HG02642 (cell line): ENCODE measurements around the gene PNLDC1.
"Not testable (repeated sequence)": the region's sequence is repeated elsewhere in the genome, so short reads cannot be mapped to it uniquely, and the experiment has no call there.

Experiments
- ATAC-seq: cut with Tn5 transposase; IDR thresholded peaks from one replicate; pipeline ENCODE4 v1.9.1; 2021; ENCODE audit warnings: mild to moderate bottlenecking; ENCODE audit not compliant: unreplicated experiment, poor library complexity

Gene PNLDC1

GRCh38 chr6:159842035-159842434 lies 42.0 kb downstream of the PNLDC1 start:
- no peak for ATAC-seq

GRCh38 chr6:159844737-159845645 lies 44.9 kb downstream of the PNLDC1 start:
- ATAC-seq = no peak

GRCh38 chr6:159848552-159848951 lies 48.5 kb downstream of the PNLDC1 start:
- ATAC-seq = not testable (repeated sequence)

GRCh38 chr6:159849851-159850250 lies 49.8 kb downstream of the PNLDC1 start:
- ATAC-seq = not testable (repeated sequence)

GRCh38 chr6:159852877-159853276 lies 52.8 kb downstream of the PNLDC1 start:
- no peak for ATAC-seq

GRCh38 chr6:159853754-159854153 lies 53.7 kb downstream of the PNLDC1 start:
- no peak for ATAC-seq

- ATAC-seq = no peak
Measured at GRCh38 chr6:159854959-159855358, 54.9 kb downstream of the PNLDC1 start.

DNA sequence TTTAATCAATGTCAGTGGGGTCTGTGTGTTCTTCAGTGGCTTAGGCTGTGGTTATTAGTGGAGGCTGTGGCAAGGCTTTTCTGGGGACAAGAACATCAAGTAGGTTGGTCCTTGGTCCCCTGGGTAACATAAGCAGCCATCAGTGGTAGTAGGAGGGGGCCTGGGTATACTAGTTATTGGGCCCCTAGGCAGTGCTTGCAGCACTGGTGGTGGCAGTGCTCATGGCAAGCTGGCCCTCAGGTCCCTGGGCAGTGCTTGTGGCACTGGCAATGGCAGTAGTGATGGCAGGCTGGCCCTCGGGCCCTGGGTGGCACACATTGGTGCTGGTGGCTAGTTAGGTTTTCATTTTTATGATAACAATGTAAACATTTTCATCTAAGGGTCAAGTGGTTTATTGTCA lies 58.2 kb downstream of the PNLDC1 start:
- no peak for ATAC-seq

GRCh38 chr6:159860482-159860881 lies 60.4 kb downstream of the PNLDC1 start:
- no peak for ATAC-seq

DNA sequence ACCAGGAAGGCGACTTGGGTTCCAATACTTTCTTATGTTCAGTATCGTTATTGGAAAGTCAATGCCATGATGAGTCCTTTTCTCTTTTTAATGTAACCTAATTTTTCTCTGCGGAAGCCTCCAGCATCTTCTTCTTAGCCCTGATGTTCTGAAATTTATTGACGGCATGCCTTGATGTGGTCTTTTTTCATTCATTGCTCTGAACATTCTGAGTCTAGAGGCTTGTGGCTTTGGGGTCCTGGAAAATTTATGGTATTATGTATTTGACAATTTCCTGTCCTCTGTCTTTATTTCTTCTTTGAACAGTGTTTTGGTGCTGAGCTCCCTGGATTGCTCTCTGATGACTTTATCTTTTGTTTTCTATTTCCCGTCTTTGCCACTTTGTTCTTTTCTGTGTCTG lies 62.0 kb downstream of the PNLDC1 start:
- ATAC-seq = no peak

GRCh38 chr6:159863341-159863740 lies 63.3 kb downstream of the PNLDC1 start:
- ATAC-seq = not testable (repeated sequence)

DNA sequence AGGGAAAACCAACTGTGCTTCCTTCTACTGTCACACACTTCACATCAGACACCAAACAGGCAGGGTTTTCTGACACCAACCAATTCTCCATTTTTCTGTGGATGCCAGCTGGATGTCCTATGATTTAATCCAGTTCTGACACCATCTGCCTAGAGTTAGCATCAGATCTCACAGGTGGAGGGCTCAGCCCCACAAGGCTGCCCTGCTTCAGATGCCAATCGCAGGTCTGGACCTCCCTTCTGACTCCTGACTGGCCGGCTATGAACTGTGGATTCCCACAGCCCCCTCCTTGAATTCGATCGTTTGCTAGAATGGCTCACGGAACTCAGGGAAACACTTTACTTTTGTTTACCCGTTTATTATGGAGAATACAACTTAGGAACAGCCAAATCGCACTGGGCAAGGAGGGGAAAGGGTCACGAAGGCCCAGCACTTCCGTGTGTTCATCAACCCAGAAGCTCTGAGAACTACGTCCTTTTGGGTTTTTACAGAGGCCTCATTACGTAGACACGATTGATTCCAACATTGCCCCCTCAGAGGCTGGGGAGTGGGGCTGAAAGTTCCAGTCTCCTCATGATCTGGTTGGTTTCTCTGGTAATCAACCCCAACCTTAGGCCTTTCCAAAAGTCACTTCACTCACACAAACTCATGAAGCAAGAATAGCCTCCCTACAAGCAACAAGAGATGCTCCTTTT lies 65.3 kb downstream of the PNLDC1 start:
- no peak for ATAC-seq

DNA sequence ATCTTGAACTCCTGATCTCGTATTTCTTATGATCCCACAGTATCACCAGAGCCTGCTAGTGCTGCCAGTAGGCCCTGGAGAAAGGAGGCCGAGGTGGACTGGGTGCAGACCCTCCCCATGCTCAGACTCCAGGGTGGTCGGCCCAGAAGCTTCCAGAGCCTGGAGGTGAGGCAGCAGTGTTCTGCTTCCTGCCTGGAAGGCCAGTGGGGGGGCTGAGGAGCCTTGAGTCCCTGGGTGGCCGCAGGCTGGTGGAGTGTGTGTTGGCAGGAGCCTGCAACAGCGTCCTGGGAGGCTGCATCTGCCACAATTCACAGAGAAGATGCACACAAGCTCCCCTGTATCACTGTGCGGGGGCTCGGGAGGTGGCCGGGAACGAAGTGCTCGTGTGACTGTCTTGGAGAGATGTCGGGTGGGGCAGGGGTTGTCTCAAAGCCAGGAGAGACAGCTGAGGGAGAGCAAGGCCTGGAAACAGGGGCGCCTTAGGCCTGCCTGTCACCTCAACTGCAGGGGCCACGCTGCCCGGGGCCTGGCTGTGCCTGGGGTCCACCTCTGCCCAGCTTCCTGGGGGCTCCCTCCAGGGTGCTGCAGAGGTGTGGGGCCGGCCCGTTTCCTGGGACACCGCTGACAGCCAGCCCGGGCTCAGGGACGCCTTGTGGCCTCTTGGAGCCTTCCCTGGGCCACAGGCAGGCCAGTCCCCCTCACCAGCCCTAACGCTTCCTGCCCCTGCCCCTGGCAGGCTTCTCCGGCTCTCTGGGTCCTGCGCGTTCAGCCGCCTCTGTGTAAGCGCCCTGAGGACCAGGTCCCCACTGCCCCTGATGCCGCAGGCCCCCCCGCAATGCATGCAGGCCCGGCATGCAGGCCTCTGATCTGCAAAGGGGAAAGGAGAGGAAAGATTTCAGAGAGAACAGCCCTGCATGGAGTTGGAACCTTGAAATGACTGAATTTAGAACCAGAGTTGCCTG lies 66.5 kb downstream of the PNLDC1 start:
- no peak for ATAC-seq
